Measurements from ENCODE around the gene KRTAP5-3.

Gene KRTAP5-3

GRCh38 chr11:1655168-1656060, 47.2 kb upstream of the KRTAP5-3 start:
- H3K79me2 ChIP-seq (ENCODE audit: insufficient read depth, low read length): no peaks in the 10 kb centered on the region
- H3K9me3 ChIP-seq (ENCODE audit: insufficient read depth, low read length, severe bottlenecking): no peaks in the 10 kb centered on the region
- H3K27me3 ChIP-seq (ENCODE audit: insufficient read depth, low read length, poor library complexity): peaks cover 9% of the 10 kb centered on the region
- DNase-seq (no peak), ATAC-seq (ENCODE audit: insufficient read depth, low read depth) (no peak)
- 0 out of 2 replicates have a peak, but pooled peaks cover 4% of the 10 kb centered on the region for H3K4me1 ChIP-seq (ENCODE audit: insufficient read depth, low read length)
- 0 out of 2 replicates have a peak, but pooled peaks cover 2% of the 10 kb centered on the region for H4K20me1 ChIP-seq (ENCODE audit: insufficient read depth, low read length)
- no peak overlapping the region for H3K4me2 ChIP-seq (ENCODE audit: insufficient read depth, low read length)
- H2AFZ ChIP-seq (ENCODE audit: low read depth, low read length): no peak overlapping the region
- no peak overlapping the region for H3K9ac ChIP-seq (ENCODE audit: low read depth, low read length)
- no peaks in the 10 kb centered on the region for H3K36me3 ChIP-seq (ENCODE audit: insufficient read depth, low read length)
- H3K4me3 ChIP-seq (ENCODE audit: low read depth in 1 of 2, low read length in 2 of 2): no peak overlapping the region
- no peak overlapping the region for H3K27ac ChIP-seq (ENCODE audit: low read length)
- no peak for TF ChIP-seq CTCF (IDR thresholded peaks at IDR 0.05; ENCODE audit: borderline replicate concordance, extremely low read depth, low read length, poor library complexity, severe bottlenecking)

GRCh38 chr11:1654388-1655167, 46.3 kb upstream of the KRTAP5-3 start:
- H3K4me1 ChIP-seq (ENCODE audit: insufficient read depth, low read length): 0 out of 2 replicates have a peak, but pooled peaks cover 4% of the 10 kb centered on the region
- no peak for TF ChIP-seq CTCF (IDR thresholded peaks at IDR 0.05; ENCODE audit: borderline replicate concordance, extremely low read depth, low read length, poor library complexity, severe bottlenecking)
- no peak for TF ChIP-seq EZH2 (IDR thresholded peaks at IDR 0.05; ENCODE audit: borderline replicate concordance, low read depth, low read length, severe bottlenecking)
- H3K4me2 ChIP-seq (ENCODE audit: insufficient read depth, low read length): no peak overlapping the region
- no peak for ATAC-seq (ENCODE audit: insufficient read depth, low read depth)
- H3K36me3 ChIP-seq (ENCODE audit: insufficient read depth, low read length): no peaks in the 10 kb centered on the region
- no peak overlapping the region for H3K9ac ChIP-seq (ENCODE audit: low read depth, low read length)
- no peak overlapping the region for H2AFZ ChIP-seq (ENCODE audit: low read depth, low read length)
- H3K27ac ChIP-seq (ENCODE audit: low read length): no peak overlapping the region
- peaks cover 4% of the 10 kb centered on the region for H3K27me3 ChIP-seq (ENCODE audit: insufficient read depth, low read length, poor library complexity)
- H3K4me3 ChIP-seq (ENCODE audit: low read depth in 1 of 2, low read length in 2 of 2): no peak overlapping the region
- no peak for DNase-seq
- H3K9me3 ChIP-seq (ENCODE audit: insufficient read depth, low read length, severe bottlenecking): no peaks in the 10 kb centered on the region
- 0 out of 2 replicates have a peak, but pooled peaks cover 7% of the 10 kb centered on the region for H4K20me1 ChIP-seq (ENCODE audit: insufficient read depth, low read length)
- no peaks in the 10 kb centered on the region for H3K79me2 ChIP-seq (ENCODE audit: insufficient read depth, low read length)

GRCh38 chr11:1653541-1654387, 45.5 kb upstream of the KRTAP5-3 start:
- Histone ChIP-seq H3K27me3 (ENCODE audit: insufficient read depth, low read length, poor library complexity) (no peaks in the 10 kb centered on the region), H3K4me3 (ENCODE audit: low read depth in 1 of 2, low read length in 2 of 2) (no peak overlapping the region), H3K4me1 (ENCODE audit: insufficient read depth, low read length) (0 out of 2 replicates have a peak, but pooled peaks cover 4% of the 10 kb centered on the region), H4K20me1 (ENCODE audit: insufficient read depth, low read length) (0 out of 2 replicates have a peak, but pooled peaks cover 7% of the 10 kb centered on the region), H2AFZ (ENCODE audit: low read depth, low read length) (peak overlapping the region; percentile 5; the same call in 1 of the 2 replicates), H3K9ac (ENCODE audit: low read depth, low read length) (no peak overlapping the region), H3K79me2 (ENCODE audit: insufficient read depth, low read length) (no peaks in the 10 kb centered on the region), H3K36me3 (ENCODE audit: insufficient read depth, low read length) (no peaks in the 10 kb centered on the region), H3K9me3 (ENCODE audit: insufficient read depth, low read length, severe bottlenecking) (no peaks in the 10 kb centered on the region), H3K27ac (ENCODE audit: low read length) (no peak overlapping the region), H3K4me2 (ENCODE audit: insufficient read depth, low read length) (no peak overlapping the region)
- DNase-seq: no peak
- TF ChIP-seq CTCF (IDR thresholded peaks at IDR 0.05; ENCODE audit: borderline replicate concordance, extremely low read depth, low read length, poor library complexity, severe bottlenecking): no peak
- no peak for TF ChIP-seq EZH2 (IDR thresholded peaks at IDR 0.05; ENCODE audit: borderline replicate concordance, low read depth, low read length, severe bottlenecking)
- no peak for ATAC-seq (ENCODE audit: insufficient read depth, low read depth)
